WERI-Rb-1 (cell line): ENCODE results near the gene CYB561A3.

Experiments
- DNase-seq: peaks from one replicate; pipeline ENCODE4 v3.0.0-alpha.2; 2020
- H3K27ac ChIP-seq: fragments of 250-450 bp; sonication (Bioruptor Pico); 2 replicates; pipeline ENCODE4 v1.5.1; 2020; ENCODE audit warnings: mild to moderate bottlenecking, moderate library complexity
- H3K27me3 ChIP-seq: fragments of 250-450 bp; sonication (Bioruptor Pico); 2 replicates; pipeline ENCODE4 v1.5.1; 2021; ENCODE audit warnings: mild to moderate bottlenecking, low read depth, moderate library complexity; ENCODE audit not compliant: insufficient read depth, severe bottlenecking
- H3K36me3 ChIP-seq: fragments of 250-450 bp; sonication (Bioruptor Pico); 2 replicates; pipeline ENCODE4 v1.5.1; 2020; ENCODE audit warnings: mild to moderate bottlenecking, moderate library complexity
- H3K4me3 ChIP-seq: 2 replicates; pipeline ENCODE4 v1.5.1; 2011; ENCODE audit warnings: low read depth, mild to moderate bottlenecking, control low read depth, low read length
- H3K9me3 ChIP-seq: fragments of 250-450 bp; sonication (Bioruptor Pico); 2 replicates; pipeline ENCODE4 v1.5.1; 2021; ENCODE audit warnings: mild to moderate bottlenecking, moderate library complexity; ENCODE audit not compliant: severe bottlenecking
- TF ChIP-seq, protein P1 (sequence below): IDR thresholded peaks from 2 replicates; pipeline ENCODE4 v1.5.1; 2011; ENCODE audit warnings: low read depth, mild to moderate bottlenecking, control low read depth, inconsistent platforms, low read length

Gene CYB561A3

GRCh38 chr11:61331651-61332050 lies 30.0 kb downstream of the CYB561A3 start:
- Histone ChIP-seq H3K36me3 (peaks cover 51% of the 10 kb centered on the region), H3K27ac (no peak overlapping the region), H3K4me3 (peak overlapping the region; percentile 98), H3K9me3 (no peaks in the 10 kb centered on the region), H3K27me3 (no peaks in the 10 kb centered on the region)
- TF ChIP-seq, protein P1, sequence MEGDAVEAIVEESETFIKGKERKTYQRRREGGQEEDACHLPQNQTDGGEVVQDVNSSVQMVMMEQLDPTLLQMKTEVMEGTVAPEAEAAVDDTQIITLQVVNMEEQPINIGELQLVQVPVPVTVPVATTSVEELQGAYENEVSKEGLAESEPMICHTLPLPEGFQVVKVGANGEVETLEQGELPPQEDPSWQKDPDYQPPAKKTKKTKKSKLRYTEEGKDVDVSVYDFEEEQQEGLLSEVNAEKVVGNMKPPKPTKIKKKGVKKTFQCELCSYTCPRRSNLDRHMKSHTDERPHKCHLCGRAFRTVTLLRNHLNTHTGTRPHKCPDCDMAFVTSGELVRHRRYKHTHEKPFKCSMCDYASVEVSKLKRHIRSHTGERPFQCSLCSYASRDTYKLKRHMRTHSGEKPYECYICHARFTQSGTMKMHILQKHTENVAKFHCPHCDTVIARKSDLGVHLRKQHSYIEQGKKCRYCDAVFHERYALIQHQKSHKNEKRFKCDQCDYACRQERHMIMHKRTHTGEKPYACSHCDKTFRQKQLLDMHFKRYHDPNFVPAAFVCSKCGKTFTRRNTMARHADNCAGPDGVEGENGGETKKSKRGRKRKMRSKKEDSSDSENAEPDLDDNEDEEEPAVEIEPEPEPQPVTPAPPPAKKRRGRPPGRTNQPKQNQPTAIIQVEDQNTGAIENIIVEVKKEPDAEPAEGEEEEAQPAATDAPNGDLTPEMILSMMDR, result no peak
- DNase-seq, result no peak

DNA sequence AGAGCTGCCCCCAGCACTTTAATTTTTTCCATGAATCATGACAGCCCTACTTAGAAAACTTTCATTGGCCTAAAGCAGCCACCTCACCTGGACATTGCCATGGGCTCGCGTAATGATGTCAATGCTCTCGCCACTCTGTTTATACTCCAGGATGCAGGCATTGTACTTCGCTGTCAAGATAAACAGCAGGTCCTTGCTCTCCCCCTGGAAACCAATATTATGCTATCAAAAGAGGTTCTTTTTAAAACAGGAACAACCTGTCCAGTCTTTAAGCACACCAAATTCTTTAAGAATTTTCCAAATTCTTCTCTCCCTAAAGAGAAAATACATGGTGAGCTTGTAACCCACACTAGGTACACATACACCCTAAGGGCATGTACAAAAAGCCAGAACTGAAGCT lies 31.8 kb downstream of the CYB561A3 start:
- TF ChIP-seq, protein P1, result no peak
- DNase-seq, result no peak
- Histone ChIP-seq H3K27me3 (no peaks in the 10 kb centered on the region), H3K36me3 (peaks cover 69% of the 10 kb centered on the region), H3K27ac (peak overlapping the region; percentile 61), H3K4me3 (no peak overlapping the region), H3K9me3 (no peaks in the 10 kb centered on the region)

- Histone ChIP-seq H3K9me3 (no peaks in the 10 kb centered on the region), H3K4me3 (no peak overlapping the region), H3K36me3 (peaks cover 84% of the 10 kb centered on the region), H3K27me3 (no peaks in the 10 kb centered on the region), H3K27ac (peak overlapping the region; percentile 61)
- DNase-seq, result peak; percentile 46
- TF ChIP-seq, protein P1, result no peak
Observed at GRCh38 chr11:61328351-61328750, 33.3 kb downstream of the CYB561A3 start.

- DNase-seq, result no peak
- H3K27ac ChIP-seq, result no peak overlapping the region
- no peaks in the 10 kb centered on the region for H3K9me3 ChIP-seq
- TF ChIP-seq, protein P1, result no peak
- H3K36me3 ChIP-seq, result peaks cover 91% of the 10 kb centered on the region
- no peak overlapping the region for H3K4me3 ChIP-seq
- no peaks in the 10 kb centered on the region for H3K27me3 ChIP-seq
Observed at GRCh38 chr11:61327669-61328071, 34.0 kb downstream of the CYB561A3 start.

- Histone ChIP-seq H3K9me3 (no peaks in the 10 kb centered on the region), H3K27me3 (no peaks in the 10 kb centered on the region), H3K27ac (no peak overlapping the region), H3K36me3 (peaks cover 100% of the 10 kb centered on the region), H3K4me3 (no peak overlapping the region)
- DNase-seq, result no peak
- TF ChIP-seq, protein P1, result no peak
Observed at GRCh38 chr11:61325649-61326414, 35.9 kb downstream of the CYB561A3 start.

GRCh38 chr11:61315260-61315659 lies 46.4 kb downstream of the CYB561A3 start:
- Histone ChIP-seq H3K9me3 (no peaks in the 10 kb centered on the region), H3K36me3 (peaks cover 86% of the 10 kb centered on the region), H3K27ac (no peak overlapping the region), H3K27me3 (no peaks in the 10 kb centered on the region), H3K4me3 (no peak overlapping the region)
- no peak for DNase-seq
- TF ChIP-seq, protein P1, result no peak
